ENCODE data around the gene GNAS-AS1.

DNA sequence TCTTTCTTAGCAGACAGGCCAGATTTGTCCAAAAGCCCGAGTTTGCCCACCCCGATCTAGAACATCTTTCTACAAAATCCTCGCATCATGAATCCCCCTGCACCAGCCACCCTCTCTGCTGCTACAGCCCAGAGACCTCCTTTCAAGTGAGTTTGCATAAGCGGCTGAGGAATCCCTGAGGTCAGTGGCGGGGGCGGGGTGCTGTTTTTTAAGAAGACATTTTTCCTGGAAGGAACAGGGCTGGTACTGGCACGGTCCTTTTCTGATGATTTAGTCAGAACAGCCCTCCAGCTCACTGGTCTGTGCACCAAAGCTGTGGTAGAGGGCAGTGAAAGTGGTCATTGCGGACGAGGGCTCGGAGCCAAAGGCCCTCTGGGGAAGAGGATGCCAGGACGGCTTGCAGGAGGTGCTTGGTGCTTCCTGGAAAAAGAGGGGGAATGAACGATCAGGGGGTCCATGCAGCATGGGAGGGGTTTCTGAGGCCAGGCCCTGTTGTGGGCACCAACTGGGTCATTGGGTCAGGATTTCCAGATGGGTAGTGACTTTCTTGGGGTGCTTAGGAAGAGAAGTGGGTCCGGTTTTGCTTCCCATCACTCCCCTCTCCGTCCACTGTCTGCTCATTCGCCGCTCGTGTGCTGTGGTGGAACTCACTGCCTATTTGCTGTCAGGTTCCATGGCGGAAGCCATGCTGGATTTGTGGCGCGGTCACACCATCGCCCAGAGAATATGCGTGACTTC lies 50.4 kb downstream of the GNAS-AS1 start:
- TF ChIP-seq, protein P1, sequence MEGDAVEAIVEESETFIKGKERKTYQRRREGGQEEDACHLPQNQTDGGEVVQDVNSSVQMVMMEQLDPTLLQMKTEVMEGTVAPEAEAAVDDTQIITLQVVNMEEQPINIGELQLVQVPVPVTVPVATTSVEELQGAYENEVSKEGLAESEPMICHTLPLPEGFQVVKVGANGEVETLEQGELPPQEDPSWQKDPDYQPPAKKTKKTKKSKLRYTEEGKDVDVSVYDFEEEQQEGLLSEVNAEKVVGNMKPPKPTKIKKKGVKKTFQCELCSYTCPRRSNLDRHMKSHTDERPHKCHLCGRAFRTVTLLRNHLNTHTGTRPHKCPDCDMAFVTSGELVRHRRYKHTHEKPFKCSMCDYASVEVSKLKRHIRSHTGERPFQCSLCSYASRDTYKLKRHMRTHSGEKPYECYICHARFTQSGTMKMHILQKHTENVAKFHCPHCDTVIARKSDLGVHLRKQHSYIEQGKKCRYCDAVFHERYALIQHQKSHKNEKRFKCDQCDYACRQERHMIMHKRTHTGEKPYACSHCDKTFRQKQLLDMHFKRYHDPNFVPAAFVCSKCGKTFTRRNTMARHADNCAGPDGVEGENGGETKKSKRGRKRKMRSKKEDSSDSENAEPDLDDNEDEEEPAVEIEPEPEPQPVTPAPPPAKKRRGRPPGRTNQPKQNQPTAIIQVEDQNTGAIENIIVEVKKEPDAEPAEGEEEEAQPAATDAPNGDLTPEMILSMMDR (IDR thresholded peaks at IDR 0.05), result no peak
- no peak for TF ChIP-seq EP300 (IDR thresholded peaks at IDR 0.05)
